PC-9 (cell line): ENCODE data around the gene POMZP3.
"Not testable (repeated sequence)": the region's sequence is repeated elsewhere in the genome, so short reads cannot be mapped to it uniquely, and the experiment has no call there.

Experiments
- CTCF ChIP-seq: fragments of 200-600 bp; sonication (generic); conservative IDR thresholded peaks from 2 replicates; pipeline ENCODE4 v1.6.1; 2017; ENCODE audit warnings: mixed run types, antibody characterized with exemption, mild to moderate bottlenecking, moderate library complexity
- EZH2 ChIP-seq: fragments of 200-600 bp; sonication (generic); IDR thresholded peaks from 2 replicates; pipeline ENCODE4 v1.8.0; 2017; ENCODE audit warnings: antibody characterized with exemption, low read depth

DNA sequence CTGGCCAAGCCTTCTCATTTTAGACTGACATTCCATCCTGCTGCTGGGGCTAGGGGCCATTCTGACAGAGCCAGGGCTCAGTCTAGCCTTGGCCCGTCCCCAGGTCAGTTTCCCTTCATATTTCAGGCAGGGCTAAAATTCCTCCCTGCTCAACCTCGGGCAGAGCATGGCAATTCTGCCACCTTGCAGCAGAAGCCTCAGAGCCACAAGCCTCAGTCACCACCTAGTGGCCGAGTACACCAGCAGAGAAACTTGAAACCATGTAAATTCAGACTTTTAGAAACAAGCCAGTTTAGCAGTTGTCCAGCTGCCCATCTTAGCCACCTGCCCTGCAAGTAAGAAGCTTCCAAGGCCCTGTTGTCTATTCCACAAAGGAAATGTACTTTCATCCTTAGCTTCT lies 13.3 kb downstream of the POMZP3 start:
- TF ChIP-seq CTCF = peak; percentile 73
- not testable (repeated sequence) for TF ChIP-seq EZH2
